ENCODE measurements around the gene REEP6.

The REEP6 gene

DNA sequence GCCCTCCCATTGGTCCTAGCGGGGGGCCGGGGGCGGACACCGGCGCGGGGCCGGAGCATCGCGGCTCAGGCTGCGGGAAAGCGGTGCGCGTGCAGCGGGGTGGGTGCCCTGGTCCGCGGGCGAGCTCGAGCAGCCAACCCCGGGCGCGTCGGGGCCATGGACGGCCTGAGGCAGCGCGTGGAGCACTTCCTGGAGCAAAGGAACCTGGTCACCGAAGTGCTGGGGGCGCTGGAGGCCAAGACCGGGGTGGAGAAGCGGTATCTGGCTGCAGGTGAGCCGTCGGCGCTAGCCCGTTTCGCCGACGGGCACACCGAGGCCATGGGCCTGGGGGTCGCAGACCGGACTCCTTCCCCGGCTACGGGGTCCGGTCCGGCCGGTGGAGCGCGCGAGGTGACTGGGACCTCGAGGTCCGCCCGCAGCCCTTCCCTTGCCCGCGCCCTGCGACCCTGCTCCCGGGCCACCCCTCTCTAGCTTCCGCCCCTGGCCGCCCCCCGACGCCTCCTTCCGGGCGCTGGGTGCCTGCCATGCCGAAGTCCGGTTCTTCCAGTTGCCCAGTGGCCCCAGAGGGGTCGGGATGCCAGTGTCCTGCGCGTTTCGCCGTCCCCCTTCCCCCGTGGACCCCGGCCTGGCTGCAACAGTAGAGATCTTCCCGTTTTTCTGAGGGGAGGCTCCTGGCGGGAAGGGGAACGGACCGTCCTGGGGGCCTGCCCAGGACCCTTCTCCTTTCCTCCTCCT is at the start of gene REEP6:
Gene REEP6, plus strand, starts transcription at position 68 of the 735 bp plus-strand sequence. Its CDS starts 89 bp downstream, at position 157.
- no peak for DNase-seq

DNA sequence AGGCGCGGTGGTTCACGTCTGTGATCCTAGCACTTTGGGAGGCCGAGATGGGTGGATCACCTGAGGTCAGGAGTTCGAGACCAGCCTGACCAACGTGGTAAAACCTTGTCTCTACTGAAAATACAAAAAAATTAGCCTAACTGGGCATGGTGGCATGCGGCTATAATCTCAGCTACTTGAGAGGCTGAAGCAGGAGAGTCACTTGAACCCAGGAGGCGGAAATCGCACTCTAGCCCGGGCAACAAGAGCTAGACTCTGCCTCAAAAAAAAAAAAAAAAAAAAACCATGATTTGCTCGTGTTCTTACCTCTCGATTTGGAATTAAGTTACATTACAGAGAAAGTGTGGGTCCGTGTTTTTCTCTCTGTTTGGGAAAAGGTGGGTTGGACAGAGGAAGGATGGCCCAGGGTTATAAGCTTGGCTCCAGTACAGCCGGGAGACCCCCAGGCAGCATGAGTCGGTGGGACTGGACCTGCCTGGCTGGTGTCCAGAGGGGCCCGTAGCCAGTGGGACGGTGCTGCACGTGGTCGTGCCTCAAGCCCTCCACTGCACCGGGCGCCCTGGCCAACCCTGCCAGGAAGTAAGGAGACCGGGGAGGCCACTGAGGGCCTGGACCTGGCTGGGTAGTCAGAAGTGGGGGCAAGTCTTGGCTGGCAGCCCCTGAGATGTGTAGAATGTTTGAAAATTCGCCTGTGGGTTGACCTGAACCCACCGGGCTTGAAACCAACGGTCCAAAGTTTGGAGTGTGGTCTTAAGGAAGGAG is 49.1 kb upstream of the REEP6 start:
- no peak for DNase-seq

DNA sequence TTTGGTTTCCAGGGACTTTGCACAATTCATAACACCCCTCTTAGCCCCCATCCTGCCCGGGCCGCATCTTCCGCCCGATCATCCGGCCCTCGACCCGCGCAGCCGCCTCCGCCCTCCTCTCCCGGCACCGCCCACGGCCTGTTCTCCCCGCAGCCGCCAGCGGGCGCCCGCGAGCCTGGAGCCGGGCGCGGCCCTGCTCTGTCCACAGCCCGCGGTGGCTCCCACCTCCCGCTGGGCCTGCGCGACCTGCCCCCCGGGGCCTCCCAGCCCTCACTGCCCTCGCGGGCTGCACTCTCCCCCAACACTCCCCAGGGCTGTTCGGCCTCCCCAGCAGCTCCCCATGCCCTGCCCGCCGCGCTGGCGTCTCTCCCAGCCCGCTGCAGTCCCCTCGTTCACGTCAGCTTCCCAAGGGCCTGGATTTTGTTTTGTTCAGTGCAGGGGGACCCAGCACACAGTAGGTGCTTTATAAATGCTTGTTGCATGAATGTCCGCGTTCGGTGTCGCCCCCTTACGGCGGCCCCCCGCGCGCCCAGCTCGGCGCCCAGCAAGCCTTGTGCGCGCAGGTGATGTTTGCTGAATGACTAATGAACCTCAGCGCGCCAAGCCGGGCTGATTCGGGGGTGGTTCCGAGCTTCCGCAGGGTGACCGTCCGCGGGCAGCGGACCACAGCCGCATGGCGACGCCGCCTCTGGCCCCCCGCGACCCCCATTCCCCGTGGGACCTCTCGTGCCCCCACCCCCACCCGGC is 45.6 kb upstream of the REEP6 start:
- peak; percentile 31 for DNase-seq

DNA sequence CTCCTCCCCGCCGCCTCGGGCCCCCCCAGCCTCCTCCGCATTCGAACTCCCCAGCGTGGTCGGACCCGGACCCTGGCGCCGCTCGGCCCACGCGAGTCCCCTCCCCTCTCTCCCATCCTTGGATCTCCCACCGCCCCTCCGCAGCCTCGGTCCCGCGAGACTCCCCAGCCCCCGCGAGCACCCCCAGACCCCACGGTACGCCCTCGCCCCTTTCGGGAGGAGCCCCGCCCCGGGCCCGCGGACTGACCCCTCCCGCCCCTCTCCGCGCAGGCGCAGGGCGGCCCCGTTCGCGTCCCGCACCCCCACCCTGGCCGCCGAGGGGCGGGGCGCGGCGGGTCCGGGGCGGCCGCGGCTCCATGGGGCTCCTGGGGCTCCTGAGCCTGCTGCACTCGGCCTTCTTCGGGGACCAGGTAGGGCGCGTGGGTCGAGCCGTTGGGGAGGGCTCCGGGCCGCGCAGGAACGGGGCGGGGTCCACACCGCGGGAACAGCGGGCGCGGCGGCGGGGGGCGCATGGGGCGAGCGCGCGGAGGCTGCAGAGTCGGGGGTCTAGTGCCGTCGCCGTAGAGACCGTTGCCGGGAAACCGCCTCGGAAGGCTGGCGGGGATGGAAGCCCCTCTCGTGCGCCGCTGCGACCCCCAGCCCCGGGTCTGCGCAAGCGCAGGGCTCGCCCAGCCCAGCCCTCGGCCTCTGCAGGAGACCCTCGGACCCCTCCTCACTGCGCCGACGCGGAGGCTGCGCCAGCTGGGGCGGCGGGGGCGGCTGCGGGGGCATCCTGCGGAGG is 44.9 kb upstream of the REEP6 start:
- DNase-seq: no peak

DNA sequence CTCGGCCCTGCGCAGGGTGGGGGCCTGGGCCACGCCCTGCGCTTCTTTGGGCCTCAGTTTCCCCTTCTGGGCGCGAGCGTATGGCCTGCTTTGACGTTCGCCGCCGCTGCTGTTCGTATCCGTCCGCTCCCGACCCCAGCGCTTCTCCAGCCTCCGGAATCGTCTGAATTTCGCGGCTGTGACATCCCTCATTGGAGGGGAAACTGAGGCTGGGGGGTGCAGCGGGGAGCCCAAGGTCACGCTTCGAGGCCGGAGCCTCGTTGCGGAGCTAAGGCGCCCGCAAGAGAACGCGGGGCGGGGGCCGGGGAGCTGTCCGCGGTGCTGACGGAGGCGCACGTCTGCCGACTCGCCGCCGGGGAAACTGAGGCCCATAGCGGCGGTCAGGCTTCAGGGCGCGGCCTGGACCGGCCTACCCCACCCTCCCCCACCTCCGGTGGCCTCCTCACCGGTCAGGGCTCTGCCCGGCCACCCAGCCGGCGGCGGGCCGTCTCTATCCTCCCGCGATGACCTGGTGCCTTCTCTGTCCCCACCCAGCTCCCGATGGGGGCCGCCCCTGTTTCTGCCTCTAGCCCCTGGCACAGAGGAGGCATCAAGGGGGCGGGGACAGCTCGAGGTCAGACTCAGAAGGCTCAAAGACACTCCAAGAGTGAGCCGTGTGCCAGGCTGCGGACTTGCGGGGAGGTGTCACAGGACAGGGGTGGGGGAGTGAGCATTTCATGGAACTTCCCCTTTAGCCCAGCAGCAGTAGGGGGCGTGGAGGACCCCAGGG is 44.1 kb upstream of the REEP6 start:
- no peak for DNase-seq

DNA sequence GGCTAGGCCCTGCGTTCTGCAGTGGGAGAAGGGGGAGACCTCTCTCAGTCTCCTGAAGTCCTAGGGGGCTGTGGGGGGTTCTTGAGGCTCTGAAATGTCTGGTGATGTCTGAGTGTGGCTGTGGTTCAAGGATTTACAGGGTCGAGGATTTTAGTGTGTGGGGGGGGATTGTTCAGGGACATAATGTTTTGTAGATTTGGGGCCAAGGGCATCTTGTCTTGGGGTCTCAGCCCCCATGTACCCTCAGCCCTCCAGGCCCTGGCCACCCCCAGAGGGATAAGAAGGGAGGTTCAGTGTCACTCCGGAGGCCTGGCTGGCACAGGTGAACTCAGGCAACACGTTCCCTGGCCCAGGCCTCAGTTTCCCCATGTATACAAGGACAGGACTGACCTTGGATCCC is 43.5 kb upstream of the REEP6 start:
- no peak for DNase-seq

DNA sequence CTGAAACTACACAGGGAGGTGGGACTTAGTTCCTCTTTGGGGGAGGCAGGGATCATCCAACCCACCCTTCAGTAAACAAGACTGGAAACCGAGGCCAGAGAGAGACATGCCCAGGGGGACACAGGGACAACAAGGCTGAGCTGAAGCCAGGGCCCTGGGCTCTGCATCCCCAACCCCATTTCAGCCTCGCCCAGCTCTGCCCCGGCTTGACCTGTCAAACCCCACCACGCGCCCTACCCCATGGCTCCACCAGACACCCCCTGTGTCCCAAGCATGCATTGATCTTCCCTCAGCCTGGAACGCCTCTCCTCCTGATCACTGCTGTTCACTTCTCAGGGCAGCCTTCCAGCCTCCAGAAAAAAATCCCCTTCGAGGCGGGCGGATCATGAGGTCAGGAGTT is 43.0 kb upstream of the REEP6 start:
- DNase-seq: no peak

DNA sequence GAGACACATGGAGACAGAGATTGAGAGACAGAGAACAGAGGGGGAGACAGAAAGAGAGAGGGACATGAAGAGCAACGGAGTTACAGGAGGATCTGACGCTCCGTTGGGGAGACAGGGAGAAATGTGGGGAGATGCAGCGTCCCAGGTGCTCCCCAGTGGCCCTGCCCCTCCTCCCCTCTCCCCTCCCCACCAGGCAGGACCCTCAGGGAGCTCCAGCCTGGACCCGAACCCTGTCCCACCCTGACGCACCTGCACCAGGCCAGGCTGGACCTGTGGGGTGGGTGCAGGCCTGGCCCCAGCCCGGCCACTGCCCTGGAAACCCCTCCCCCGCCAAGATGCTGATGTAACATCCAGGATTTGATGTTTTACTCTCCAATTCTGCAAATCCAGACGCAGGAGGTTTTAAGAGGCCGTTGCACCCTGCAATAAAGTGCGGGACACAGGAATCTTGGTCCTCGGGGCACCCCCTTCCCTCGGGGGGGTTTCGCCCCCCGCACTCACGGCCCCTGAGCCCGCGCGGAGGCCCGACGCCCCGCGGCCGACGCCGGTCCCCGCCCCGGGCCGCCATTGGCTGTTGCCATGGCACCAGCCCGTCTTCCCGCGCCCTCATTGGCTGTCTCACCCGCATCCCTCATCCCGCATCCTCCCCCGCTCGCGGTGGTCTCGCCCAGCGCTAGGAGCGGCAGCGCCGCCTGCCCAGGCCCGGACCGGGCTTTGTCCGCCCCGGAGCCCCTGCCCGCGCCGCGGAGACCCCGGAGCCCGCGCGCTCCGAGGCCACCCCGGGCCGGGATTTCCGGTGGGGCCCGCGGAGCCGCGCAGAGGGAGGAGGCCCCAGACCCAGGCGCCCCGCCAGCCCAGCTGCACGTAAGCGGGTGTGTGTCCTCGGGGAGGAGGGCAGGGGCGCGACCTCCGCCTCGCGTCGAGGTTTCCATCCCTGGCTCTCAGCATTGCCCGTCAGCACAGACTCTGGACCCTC is 41.2 kb upstream of the REEP6 start, which contains the start of gene APC2:
Gene APC2, plus strand, starts transcription at position 655 of the 976 bp plus-strand sequence. CDS start 2,881 bp downstream, outside the sequence.
- DNase-seq: no peak

DNA sequence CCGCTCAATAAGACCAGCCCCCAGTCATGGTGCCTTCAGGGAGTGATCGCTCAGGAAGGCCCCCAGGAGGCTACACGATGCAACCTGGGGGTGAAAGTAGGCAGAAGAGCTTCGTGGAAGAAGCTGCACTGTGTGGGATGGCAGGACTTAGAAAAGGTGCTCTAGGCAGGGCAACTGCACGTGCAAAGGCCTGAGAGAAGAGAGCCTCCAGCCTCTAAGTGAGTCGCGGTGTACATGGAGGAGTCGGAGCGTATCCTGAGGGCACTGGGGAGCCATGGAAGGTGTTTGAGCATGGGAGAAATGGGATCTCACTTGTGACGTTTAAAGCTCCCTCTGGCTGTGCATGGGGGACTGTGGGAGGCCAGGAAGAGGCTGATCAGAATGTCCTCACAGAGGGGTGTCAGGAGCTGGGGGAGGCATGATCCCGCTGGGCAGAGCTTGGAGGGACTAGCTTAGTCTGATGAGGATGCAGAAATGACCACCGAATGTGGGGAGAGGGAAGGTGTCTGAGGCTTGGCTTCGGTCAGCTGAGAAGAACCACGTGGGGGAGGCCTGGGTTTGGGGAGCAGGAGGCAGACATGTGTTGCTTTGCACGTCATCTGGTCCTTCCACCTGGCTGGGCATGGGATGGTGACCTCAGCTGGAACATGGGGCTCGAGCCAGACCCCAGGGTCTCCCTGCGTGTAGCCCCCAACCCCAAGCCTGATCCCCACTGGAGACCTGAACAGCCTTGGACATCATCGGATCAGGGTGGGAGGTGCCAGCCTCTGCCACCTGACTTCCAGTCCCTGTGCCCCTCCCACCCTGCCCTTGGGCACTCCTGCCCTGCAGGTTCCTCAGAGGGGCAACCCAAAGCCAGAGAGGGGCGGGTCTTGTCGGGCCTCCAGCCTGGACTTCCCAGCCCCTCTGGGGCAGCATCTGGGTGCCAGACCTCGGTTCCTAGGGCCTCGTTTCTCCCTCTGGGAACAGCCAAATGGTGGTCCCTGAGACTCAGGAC is 39.9 kb upstream of the REEP6 start:
- no peak for DNase-seq

DNA sequence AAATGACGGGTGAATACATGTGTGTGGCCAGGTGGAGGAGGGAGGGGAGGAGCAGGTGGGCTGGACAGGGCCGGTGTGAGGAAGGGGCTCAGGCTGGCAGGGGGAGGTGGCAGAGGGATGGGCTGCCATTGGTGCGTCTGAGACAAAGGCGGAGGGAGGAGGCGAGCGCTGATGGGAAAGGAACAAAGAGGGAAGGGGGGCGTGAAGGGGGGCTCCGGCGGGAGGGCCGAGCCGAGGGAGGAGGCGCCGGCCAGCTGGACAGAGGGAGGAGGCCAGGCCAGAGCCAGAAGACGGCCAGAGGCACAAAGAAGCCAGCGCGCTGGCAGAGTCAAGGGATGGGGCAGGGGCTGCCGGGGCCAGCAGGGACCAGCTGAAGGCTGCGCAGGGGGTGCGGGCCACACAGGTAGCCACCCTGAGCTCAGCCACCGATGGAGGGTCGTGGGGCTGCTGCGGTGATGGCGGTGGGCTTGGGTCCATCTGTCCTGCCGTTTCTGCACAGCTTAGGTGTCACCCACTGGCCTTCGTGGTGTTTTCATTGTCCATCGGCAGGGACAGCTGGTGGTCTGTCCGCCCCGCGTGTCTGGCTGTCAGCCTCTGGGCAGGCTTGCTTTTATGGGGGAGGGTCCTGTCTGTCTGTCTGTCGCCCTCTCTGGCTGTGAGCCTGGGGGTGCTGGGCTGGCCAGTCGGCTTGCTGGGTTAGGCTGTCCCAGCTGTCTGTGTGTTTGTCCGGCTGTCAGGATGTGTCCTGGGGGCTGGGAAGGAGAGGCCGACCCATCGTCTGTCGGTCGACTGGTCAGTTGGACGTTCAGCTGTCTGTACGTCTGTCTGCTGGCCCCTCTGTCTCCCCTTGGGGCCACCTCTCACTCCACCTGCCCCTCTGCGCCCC is 38.8 kb upstream of the REEP6 start:
- DNase-seq: no peak

DNA sequence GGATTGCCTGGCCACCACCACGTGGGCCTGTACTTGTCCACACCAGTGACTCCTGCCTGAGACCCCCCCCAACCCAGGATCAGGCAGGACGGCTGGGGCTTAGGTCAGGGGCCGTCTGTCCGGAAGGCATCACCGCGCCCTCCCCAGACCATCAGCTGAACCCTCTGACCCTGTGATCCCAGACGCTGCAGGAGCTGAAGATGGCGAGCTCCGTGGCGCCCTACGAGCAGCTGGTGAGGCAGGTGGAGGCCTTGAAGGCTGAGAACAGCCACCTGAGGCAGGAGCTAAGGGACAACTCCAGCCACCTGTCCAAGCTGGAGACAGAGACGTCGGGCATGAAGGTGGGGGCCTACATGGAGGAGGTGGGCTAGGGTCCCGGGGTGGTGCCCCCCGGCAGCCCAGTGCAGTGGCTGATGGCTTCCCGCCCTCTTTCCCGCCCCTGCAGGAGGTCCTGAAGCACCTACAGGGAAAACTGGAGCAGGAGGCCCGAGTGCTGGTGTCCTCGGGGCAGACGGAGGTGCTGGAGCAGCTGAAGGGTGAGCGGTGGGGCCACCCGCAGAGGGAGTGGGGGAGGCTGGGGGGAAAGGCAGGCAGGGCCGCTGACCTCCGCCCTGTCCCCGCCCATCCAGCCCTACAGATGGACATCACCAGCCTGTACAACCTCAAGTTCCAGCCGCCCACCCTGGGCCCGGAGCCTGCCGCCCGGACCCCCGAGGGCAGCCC is 38.0 kb upstream of the REEP6 start:
- DNase-seq: no peak

DNA sequence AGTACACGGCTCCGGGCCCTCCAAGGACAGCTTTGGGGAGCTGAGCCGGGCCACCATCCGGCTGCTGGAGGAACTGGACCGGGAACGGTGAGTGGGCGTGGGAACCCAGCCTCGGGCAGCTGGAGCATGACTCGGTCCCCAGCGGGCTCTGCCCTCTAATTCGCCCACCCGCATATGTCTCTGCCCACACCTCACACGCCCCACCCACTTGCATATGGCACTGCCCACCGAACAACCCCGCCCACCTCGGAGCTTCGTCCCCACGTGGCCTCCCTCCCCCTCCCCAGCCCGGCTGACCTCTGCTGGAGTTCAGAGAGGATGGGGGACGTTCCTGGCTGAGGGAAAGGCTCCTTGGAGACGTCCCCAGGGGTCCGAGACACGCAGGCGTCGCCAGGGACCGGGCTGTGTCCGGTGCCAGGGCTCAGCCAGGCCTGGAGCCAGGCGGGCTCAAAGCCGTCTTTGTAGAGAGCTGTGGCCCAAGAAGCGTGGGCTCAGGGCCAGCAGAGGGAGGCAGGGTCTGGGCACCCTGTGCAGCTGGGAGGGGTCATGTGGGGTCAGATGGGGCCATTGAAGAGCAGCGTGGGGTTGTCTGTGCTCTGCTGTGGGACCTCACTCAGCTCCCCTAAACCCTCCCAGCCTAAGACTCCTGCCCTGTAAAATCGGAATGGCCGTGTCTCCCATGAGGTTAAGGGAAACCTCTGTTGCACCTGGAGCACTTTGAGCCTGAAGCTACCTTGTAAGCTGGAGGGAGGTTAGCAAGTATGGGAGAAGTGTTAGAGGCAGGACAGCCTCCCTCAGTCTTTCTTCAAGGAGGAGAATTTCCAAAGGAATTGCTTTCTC is 37.2 kb upstream of the REEP6 start:
- no peak for DNase-seq

DNA sequence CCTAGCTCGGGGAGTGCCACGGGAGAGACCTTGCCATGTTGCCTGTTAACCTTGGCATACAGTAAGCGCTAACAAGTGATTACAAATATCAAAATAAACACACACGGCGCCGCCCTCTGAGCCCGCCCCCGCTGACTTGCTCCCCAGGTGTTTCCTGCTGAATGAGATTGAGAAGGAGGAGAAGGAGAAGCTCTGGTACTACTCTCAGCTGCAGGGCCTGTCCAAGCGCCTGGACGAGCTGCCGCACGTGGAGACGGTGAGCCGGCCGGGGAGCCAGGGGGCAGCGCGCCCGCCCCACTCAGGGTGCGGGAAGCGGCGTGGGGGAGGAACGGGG is 36.0 kb upstream of the REEP6 start:
- DNase-seq: no peak

DNA sequence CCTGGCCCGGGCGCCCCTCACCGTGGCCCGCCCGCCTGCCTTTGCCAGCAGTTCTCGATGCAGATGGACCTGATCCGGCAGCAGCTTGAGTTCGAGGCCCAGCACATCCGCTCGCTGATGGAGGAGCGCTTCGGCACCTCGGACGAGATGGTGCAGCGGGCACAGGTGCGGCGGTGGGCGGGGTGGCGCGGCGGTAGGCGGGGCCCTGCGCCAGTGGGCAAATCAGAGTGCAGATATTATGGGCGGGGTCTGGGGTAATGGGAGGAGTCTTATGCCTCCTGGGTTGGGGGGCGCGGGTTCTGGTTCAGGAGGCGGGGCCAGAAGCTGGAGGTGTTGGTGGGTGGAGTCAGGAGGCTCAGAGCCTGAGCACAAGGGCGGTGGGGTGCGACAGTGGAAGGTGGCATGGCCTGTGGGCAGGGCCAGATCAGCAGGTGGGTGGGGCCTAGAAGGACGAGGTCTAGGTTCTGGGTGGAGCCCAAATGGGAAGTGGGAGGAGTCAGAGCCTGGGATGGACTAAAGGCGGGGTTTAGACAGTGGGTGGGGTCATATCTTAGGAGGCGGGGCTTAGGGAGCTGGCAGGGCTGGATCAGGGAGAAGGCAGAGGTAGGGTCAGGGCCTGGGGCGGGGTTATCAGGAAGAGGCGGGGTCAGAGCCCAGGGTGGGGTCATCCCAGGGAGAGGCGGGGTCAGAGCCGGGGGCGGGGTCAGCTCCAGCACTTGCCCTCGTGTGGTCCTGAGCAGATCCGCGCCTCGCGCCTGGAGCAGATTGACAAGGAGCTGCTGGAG is 35.5 kb upstream of the REEP6 start:
- DNase-seq: peak; percentile 72

DNA sequence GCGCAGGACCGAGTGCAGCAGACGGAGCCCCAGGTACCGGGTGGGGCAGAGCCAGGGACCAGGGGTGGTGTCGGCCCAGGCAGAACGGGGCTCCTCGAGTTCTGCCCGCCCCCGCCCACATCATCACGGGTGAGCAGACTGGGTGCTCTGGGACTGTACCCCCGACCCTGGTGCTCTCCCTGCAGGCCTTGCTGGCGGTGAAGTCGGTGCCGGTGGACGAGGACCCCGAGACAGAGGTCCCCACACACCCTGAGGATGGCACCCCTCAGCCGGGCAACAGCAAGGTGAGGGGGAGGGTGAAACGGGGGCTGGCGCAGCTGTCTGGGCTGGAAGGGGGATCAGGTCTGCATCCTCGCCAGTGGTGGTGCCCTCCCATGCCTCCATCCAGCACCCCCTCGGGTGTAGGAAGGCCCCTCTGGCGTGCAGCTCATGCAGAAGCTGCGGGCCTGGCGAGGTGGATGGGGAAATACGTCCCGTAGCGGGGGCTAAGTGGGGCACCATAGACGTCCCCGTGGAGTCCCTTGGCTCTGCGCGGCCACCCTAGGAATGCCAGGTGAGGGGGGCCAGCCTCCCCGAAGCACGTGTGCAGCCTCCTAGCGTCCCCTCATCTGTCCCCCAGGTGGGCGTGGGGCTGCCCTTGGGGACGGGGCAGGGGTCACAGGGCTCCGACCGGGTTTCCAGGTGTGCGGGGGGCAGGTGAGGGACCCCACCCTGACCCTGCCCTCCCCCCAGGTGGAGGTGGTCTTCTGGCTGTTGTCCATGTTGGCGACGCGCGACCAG is 34.7 kb upstream of the REEP6 start:
- no peak for DNase-seq

Data from GDM1 (cell line).